Stomach (tissue), 9 donors: ENCODE results near the gene PTBP1. TPM values are rescaled to one million over a fixed set of nuclear protein-coding genes. Genes with fewer than 3 reads are reported as not detected.
A peak's percentile ranks its signal among the peaks of the same experiment; 100 is the strongest.

Experiments used
- DNase-seq, 2 donors: peaks; one replicate each; pipeline versions ENCODE4 v3.0.0 to v3.0.0-alpha.2; 2013 to 2019
- H3K27ac ChIP-seq, 5 donors: fragments of 200-600 bp in 4 of 5; sonication (generic) in 4 of 5; one replicate each; pipeline ENCODE4 v1.5.1; 2013 to 2019; ENCODE audit warnings: mild to moderate bottlenecking in 1 of 5, moderate library complexity in 1 of 5
- H3K27me3 ChIP-seq, 3 donors: fragments of 200-600 bp; sonication (generic); one replicate each; pipeline ENCODE4 v1.5.1; 2017 to 2019; ENCODE audit warnings: mixed run types in 1 of 3
- H3K36me3 ChIP-seq, 4 donors: fragments of 200-600 bp; sonication (generic); 1 replicate in 3 of 4; 2 replicates in 1 of 4; pipeline ENCODE4 v1.5.1; 2016 to 2019
- H3K4me1 ChIP-seq, 4 donors: fragments of 200-600 bp; sonication (generic); one replicate each; pipeline ENCODE4 v1.5.1; 2016 to 2019
- H3K4me3 ChIP-seq, 4 donors: fragments of 200-600 bp; sonication (generic) in 3 of 4; one replicate each; pipeline ENCODE4 v1.5.1; 2016 to 2019; ENCODE audit warnings: mild to moderate bottlenecking in 1 of 4
- H3K9me3 ChIP-seq, 4 donors: fragments of 200-600 bp; sonication (generic); one replicate each; pipeline ENCODE4 v1.5.1; 2016 to 2019
- EP300 ChIP-seq: sonication (generic); formaldehyde crosslinking; IDR thresholded peaks from one replicate; pipeline ENCODE4 v1.6.1; 2017; ENCODE audit warnings: antibody characterized with exemption
- POLR2A ChIP-seq, 4 donors: fragments of 450-650 bp; IDR thresholded peaks; one replicate each; pipeline ENCODE4 v1.6.1; 2016; ENCODE audit warnings: antibody characterized with exemption in 4 of 4, control low read depth in 2 of 4, mild to moderate bottlenecking in 1 of 4, moderate library complexity in 1 of 4
- POLR2AphosphoS5 ChIP-seq, 3 donors: sonication (generic); formaldehyde crosslinking; IDR thresholded peaks; one replicate each; pipeline ENCODE4 v1.6.1; 2016; ENCODE audit warnings: antibody characterized with exemption in 3 of 3
- WGBS, 5 donors: extraction: QIAGEN DNeasy Blood & Tissue Kit in 3 of 5; methylation state at CpG; one replicate each; pipeline versions ENCODE4 v1.1.5 to v1.1.7; 2013 to 2018; 5-methylcytosine and 5-hydroxymethylcytosine counted together
- intact Hi-C: fragments of 100-400 bp; cut with DNase I; formaldehyde crosslinking; loops from one replicate; pipeline ENCODE4 v1.15.1; 2023; ENCODE audit warnings: low total_unique reads
- polyA plus RNA-seq, 3 donors: library from polyadenylated mRNA; stranded (reverse); fragments of 200-250 nt; gene quantifications; one replicate each; pipeline ENCODE4 v1.2.3, GENCODE V29; 2013
- total RNA-seq, 5 donors: library from RNA; depleted of rRNA; stranded (reverse); fragments of >200 nt; gene quantifications; one replicate each; pipeline versions ENCODE4 v1.1.0 to v1.2.3, GENCODE V29; 2014 to 2016
- TF ChIP-seq, protein P1 (sequence below), 7 experiments: fragments of 450-650 bp in 4 of 7; fragments of 200-600 bp in 3 of 7; sonication (generic) in 3 of 7; IDR thresholded peaks; one replicate each; pipeline ENCODE4 v1.5.1; 2016 to 2019; ENCODE audit warnings: antibody characterized with exemption in 7 of 7, control low read depth in 2 of 7, mild to moderate bottlenecking in 1 of 7
- donor health status: healthy with polysubstance abuse.
- donor health status: Bipolar disorder and iron deficiency.
- donor health status: healthy.

The PTBP1 gene
- total and polyA plus RNA-seq, 8 donors, result 74.8 to 539 (median 119) TPM

DNA sequence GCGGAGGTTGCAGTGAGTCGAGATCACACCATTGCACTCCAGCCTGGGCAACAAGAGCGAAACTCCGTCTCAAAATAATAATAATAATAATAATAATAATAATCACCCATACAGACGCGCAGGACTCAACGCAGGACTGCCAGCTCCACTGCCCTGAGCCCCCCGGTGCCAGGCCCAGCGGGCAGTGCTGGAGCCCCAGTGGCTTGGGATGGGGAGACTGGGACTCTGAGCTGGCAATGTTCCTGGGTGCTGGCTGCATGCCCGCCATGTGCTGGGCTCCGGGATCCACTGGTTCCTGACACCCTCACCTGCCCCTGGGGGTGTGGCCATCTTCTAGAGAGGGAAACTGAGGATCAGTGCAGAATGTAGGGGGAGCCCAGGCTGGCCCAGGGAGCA is 30.1 kb downstream of the PTBP1 start:
- WGBS, 5 donors, result 74 to 91% (median 81%) methylated on average over 9 to 11 of the region's 11 CpGs
- peaks cover 2 to 25% (median 9%) of the 10 kb centered on the region in 4 donors for H3K4me1 ChIP-seq
- DNase-seq, result no peak
- no peaks in the 10 kb centered on the region for H3K9me3 ChIP-seq
- TF ChIP-seq, protein P1, sequence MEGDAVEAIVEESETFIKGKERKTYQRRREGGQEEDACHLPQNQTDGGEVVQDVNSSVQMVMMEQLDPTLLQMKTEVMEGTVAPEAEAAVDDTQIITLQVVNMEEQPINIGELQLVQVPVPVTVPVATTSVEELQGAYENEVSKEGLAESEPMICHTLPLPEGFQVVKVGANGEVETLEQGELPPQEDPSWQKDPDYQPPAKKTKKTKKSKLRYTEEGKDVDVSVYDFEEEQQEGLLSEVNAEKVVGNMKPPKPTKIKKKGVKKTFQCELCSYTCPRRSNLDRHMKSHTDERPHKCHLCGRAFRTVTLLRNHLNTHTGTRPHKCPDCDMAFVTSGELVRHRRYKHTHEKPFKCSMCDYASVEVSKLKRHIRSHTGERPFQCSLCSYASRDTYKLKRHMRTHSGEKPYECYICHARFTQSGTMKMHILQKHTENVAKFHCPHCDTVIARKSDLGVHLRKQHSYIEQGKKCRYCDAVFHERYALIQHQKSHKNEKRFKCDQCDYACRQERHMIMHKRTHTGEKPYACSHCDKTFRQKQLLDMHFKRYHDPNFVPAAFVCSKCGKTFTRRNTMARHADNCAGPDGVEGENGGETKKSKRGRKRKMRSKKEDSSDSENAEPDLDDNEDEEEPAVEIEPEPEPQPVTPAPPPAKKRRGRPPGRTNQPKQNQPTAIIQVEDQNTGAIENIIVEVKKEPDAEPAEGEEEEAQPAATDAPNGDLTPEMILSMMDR (IDR thresholded peaks at IDR 0.05), result no peak
- no peak for TF ChIP-seq POLR2AphosphoS5 (IDR thresholded peaks at IDR 0.05)
- no peak for TF ChIP-seq EP300
- no peak for TF ChIP-seq POLR2A (IDR thresholded peaks at IDR 0.05)
- peaks cover 5 to 91% (median 53%) of the 10 kb centered on the region in 3 donors for H3K27me3 ChIP-seq
- H3K36me3 ChIP-seq, result no peaks in the 10 kb centered on the region
- no peak overlapping the region for H3K4me3 ChIP-seq
- intact Hi-C loops, result no loop called here
- no peak overlapping the region for H3K27ac ChIP-seq

DNA sequence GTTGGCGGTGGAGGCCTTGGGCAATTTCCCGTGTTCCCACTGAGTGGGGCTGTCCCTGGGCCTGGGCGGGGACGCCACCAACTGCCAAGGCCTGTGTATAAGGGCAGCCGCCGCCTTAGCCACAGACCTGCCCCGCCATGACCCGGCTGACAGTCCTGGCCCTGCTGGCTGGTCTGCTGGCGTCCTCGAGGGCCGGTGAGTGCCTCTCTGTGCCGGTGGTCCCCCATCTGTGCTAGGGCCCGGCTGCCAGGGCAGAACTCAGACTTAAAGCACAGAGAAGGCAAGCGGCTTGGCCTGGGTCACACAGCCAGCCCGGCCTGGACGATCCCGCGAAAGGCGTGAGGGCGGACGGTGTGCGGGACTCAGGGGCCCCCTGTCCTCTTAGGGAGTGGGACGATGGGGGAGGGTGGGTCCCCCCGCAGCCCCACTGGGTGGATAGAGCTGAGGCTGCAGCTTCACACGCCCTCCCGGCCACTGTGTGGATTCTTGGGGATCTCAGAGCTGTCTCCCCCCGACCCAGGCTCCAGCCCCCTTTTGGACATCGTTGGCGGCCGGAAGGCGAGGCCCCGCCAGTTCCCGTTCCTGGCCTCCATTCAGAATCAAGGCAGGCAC is 30.6 kb downstream of the PTBP1 start, which contains the start of gene AZU1:
Gene AZU1 (plus strand): TSS at position 128 of the 612 bp plus-strand sequence. CDS start 10 bp downstream, at position 138.
- no peak within 1 kb of the TSS for H3K27ac ChIP-seq
- DNase-seq, result peak in 1 of 2 donors; percentile 62
- WGBS, 5 donors, result 50 to 79% (median 53%) methylated on average over 17 to 33 of the region's 33 CpGs
- peaks cover 0 to 21% (median 4%) of the 10 kb centered on the region in 4 donors for H3K4me1 ChIP-seq
- no peaks in the 10 kb centered on the region for H3K9me3 ChIP-seq
- H3K36me3 ChIP-seq, result no peaks in the 10 kb centered on the region
- H3K27me3 ChIP-seq, result peaks cover under 1 to 91% (median 48%) of the 10 kb centered on the region in 3 donors
- TF ChIP-seq, protein P1 (IDR thresholded peaks at IDR 0.05), result no peak
- TF ChIP-seq POLR2A (IDR thresholded peaks at IDR 0.05), result no peak
- no peak for TF ChIP-seq EP300
- TF ChIP-seq POLR2AphosphoS5 (IDR thresholded peaks at IDR 0.05), result no peak
- intact Hi-C loops, result no loop called here
- H3K4me3 ChIP-seq, result no peak within 1 kb of the TSS

DNA sequence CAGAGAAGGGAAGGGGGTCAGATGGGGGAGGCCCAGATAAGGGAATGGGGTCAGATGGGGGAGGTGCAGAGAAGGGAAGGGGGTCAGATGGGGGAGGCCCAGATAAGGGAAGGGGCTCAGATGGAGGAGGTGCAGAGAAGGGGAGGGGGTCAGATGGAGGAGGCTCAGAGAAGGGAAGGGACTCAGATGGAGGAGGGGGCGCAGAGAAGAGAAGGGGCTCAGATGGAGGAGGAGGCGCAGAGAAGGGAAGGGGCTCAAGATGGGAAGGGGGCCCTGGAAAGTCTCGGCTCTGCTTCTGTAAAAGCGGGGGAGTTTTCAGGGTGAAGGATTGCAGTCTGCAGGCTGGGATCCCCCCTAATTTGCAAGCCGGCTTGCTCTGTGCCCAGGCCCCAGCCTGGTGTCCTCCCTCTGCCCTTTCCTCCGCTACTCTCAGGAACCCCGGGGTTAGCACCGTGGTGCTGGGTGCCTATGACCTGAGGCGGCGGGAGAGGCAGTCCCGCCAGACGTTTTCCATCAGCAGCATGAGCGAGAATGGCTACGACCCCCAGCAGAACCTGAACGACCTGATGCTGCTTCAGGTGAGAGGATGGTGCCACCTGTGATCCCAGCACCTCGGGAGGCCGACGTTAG is 32.0 kb downstream of the PTBP1 start:
- Histone ChIP-seq H3K27me3 (peaks cover 0 to 88% (median 36%) of the 10 kb centered on the region in 3 donors), H3K27ac (no peak overlapping the region), H3K4me3 (no peak overlapping the region), H3K36me3 (no peaks in the 10 kb centered on the region), H3K4me1 (peaks cover 0 to 12% (median 0%) of the 10 kb centered on the region in 4 donors), H3K9me3 (no peaks in the 10 kb centered on the region)
- no peak for DNase-seq
- intact Hi-C loops, result no loop called here
- WGBS, 5 donors, result 68 to 81% (median 72%) methylated on average over 17 to 18 of the region's 18 CpGs
- TF ChIP-seq, protein P1 (IDR thresholded peaks at IDR 0.05), result no peak
- no peak for TF ChIP-seq POLR2AphosphoS5 (IDR thresholded peaks at IDR 0.05)
- TF ChIP-seq POLR2A (IDR thresholded peaks at IDR 0.05), result no peak
- TF ChIP-seq EP300, result no peak

DNA sequence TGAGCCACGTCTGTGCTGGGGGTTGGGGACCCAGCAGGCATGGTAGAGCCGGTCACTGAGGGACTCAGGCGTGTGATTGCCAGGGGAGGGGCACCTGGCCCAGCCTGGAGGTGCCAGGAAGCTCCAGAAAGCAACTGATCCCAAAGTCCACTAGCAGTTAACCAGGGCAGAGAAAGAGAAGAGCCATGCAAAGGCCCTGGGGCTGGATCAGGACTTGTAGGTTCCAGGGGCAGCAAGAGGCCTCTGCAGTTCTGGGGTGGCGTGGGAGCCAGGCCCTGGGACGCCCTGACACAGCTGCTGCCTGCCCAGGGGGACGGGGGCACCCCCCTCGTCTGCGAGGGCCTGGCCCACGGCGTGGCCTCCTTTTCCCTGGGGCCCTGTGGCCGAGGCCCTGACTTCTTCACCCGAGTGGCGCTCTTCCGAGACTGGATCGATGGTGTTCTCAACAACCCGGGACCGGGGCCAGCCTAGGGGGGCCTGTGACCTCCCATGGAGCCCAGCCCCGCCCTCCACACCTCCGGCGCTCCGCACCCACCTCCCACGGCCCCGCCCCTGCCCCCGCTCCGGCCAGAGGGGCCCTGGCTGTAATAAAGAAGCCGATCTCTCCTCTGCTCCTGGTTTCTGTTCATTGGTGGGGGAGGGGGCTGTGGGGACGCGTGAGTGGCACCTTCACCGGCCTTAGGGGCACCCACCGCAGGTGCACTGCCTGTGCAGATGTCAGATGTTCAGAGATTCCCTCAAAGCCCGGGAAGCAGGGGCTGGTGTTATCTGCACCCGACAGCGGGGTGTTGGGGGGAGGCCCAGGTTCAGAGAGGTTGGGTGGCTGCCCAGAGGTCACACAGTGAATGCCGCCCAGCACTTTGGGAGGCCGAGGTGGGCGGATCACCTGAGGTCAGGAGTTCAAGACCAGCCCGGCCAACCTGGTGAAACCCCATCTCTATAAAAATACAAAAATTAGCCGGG is 34.4 kb downstream of the PTBP1 start:
- Histone ChIP-seq H3K27me3 (peaks cover 0 to 88% (median 53%) of the 10 kb centered on the region in 3 donors), H3K4me3 (no peak overlapping the region), H3K27ac (no peak overlapping the region), H3K9me3 (no peaks in the 10 kb centered on the region), H3K36me3 (no peaks in the 10 kb centered on the region), H3K4me1 (peaks cover 0 to 12% (median 0%) of the 10 kb centered on the region in 4 donors)
- WGBS, 5 donors, result 36 to 47% (median 42%) methylated on average over 20 to 38 of the region's 38 CpGs
- TF ChIP-seq POLR2A (IDR thresholded peaks at IDR 0.05), result no peak
- TF ChIP-seq, protein P1 (IDR thresholded peaks at IDR 0.05), result no peak
- TF ChIP-seq POLR2AphosphoS5 (IDR thresholded peaks at IDR 0.05), result no peak
- no peak for TF ChIP-seq EP300
- DNase-seq, result no peak
- intact Hi-C loops, result no loop called here
